Peyer's patch (tissue), 4 donors: ENCODE data around the gene ALAS2.

Source experiments
- CTCF ChIP-seq, 6 experiments: fragments of 450-650 bp in 4 of 6; fragments of 200-600 bp in 2 of 6; sonication (generic) in 1 of 6; IDR thresholded peaks; one replicate each; pipeline ENCODE4 v1.5.1; 2017 to 2019; ENCODE audit warnings: antibody characterized with exemption in 6 of 6, mild to moderate bottlenecking in 3 of 6, moderate library complexity in 1 of 6
- POLR2A ChIP-seq, 2 donors: fragments of 450-650 bp; IDR thresholded peaks; one replicate each; pipeline ENCODE4 v1.5.1; 2017; ENCODE audit warnings: antibody characterized with exemption in 2 of 2, mild to moderate bottlenecking in 2 of 2, moderate library complexity in 2 of 2

- TF ChIP-seq CTCF (IDR thresholded peaks at IDR 0.05): no peak
- TF ChIP-seq POLR2A (IDR thresholded peaks at IDR 0.05): no peak
Measured at GRCh38 chrX:54991706-54992105, 39.1 kb downstream of the ALAS2 start.
